Fibroblast of gingiva (primary cell): ENCODE results near the gene CNBP.
A peak's percentile ranks its signal among the peaks of the same experiment; 100 is the strongest.
"Not testable (repeated sequence)": the region's sequence is repeated elsewhere in the genome, so short reads cannot be mapped to it uniquely, and the experiment has no call there.

Experiments used
- DNase-seq: peaks from one replicate; pipeline ENCODE4 v3.0.0-alpha.2; 2011; ENCODE audit warnings: low read depth

Gene CNBP

GRCh38 chr3:129184784-129185542 lies 1.3 kb upstream of the CNBP start:
- DNase-seq, result not testable (repeated sequence)

- no peak for DNase-seq
These were observed 631 bp upstream of the CNBP start for GRCh38 chr3:129184396-129184657.

- DNase-seq, result peak; percentile 29
These were observed 1.1 kb downstream of the CNBP start for GRCh38 chr3:129182390-129183185.

- DNase-seq, result no peak
These were observed 1.9 kb downstream of the CNBP start for GRCh38 chr3:129181819-129182218.

GRCh38 chr3:129180461-129180860 lies 3.2 kb downstream of the CNBP start:
- DNase-seq, result peak; percentile 26

GRCh38 chr3:129176051-129176450 lies 7.6 kb downstream of the CNBP start:
- no peak for DNase-seq

- DNase-seq, result no peak
These were observed 10.0 kb downstream of the CNBP start for GRCh38 chr3:129173725-129174124.

- DNase-seq, result no peak
These were observed 10.5 kb downstream of the CNBP start for GRCh38 chr3:129173206-129173605.

GRCh38 chr3:129166579-129167332 lies 16.9 kb downstream of the CNBP start:
- DNase-seq, result no peak

GRCh38 chr3:129165594-129165993 lies 18.1 kb downstream of the CNBP start:
- not testable (repeated sequence) for DNase-seq

- DNase-seq, result no peak
These were observed 19.2 kb downstream of the CNBP start for GRCh38 chr3:129164500-129164899.

GRCh38 chr3:129162729-129163579 lies 20.7 kb downstream of the CNBP start:
- no peak for DNase-seq

GRCh38 chr3:129161860-129162271 lies 21.8 kb downstream of the CNBP start:
- DNase-seq, result no peak

GRCh38 chr3:129160891-129161859 lies 22.5 kb downstream of the CNBP start, which contains the start of gene ISY1:
TSS of gene ISY1 (minus strand) at chr3:129161063. CDS start at chr3:129160975, 88 bp downstream.
- DNase-seq, result peak; percentile 96

GRCh38 chr3:129144786-129145185 lies 38.9 kb downstream of the CNBP start:
- DNase-seq, result no peak

GRCh38 chr3:129141011-129141410 lies 42.7 kb downstream of the CNBP start:
- DNase-seq, result not testable (repeated sequence)

GRCh38 chr3:129139911-129140310 lies 43.8 kb downstream of the CNBP start:
- DNase-seq, result no peak

- DNase-seq, result not testable (repeated sequence)
These were observed 47.4 kb downstream of the CNBP start for GRCh38 chr3:129136275-129136674.

GRCh38 chr3:129132097-129132866 lies 51.4 kb downstream of the CNBP start:
- DNase-seq, result no peak
